Immature natural killer cell (primary cell): ENCODE measurements around the gene MT1B. TPM values are rescaled to one million over a fixed set of nuclear protein-coding genes. Genes with fewer than 3 reads are reported as not detected.

Experiments
- DNase-seq, 3 donors: peaks; one replicate each; pipeline ENCODE4 v3.0.0; 2022; ENCODE audit warnings: mixed read lengths in 1 of 3
- H3K27ac Mint-ChIP-seq, 6 donors: one replicate each; pipeline ENCODE4 v1.8.0; 2020; ENCODE audit warnings: mixed read lengths in 6 of 6, mild to moderate bottlenecking in 5 of 6, inconsistent platforms in 4 of 6, moderate library complexity in 3 of 6
- H3K27me3 Mint-ChIP-seq, 3 donors: one replicate each; pipeline ENCODE4 v1.8.0; 2020 to 2021; ENCODE audit warnings: low read depth in 3 of 3, mild to moderate bottlenecking in 3 of 3, mixed read lengths in 3 of 3, moderate library complexity in 3 of 3, inconsistent platforms in 1 of 3
- H3K36me3 Mint-ChIP-seq, 3 donors: one replicate each; pipeline ENCODE4 v1.8.0; 2020; ENCODE audit warnings: mixed read lengths in 3 of 3, inconsistent platforms in 2 of 3, mild to moderate bottlenecking in 2 of 3
- H3K4me1 Mint-ChIP-seq, 2 donors: one replicate each; pipeline ENCODE4 v1.8.0; 2020; ENCODE audit warnings: inconsistent platforms in 2 of 2, mild to moderate bottlenecking in 2 of 2, mixed read lengths in 2 of 2, moderate library complexity in 1 of 2
- H3K4me3 Mint-ChIP-seq, 5 donors: one replicate each; pipeline ENCODE4 v1.8.0; 2020; ENCODE audit warnings: mild to moderate bottlenecking in 5 of 5, mixed read lengths in 5 of 5, inconsistent platforms in 3 of 5, moderate library complexity in 3 of 5
- H3K9me3 Mint-ChIP-seq, 6 donors: one replicate each; pipeline ENCODE4 v1.8.0; 2020; ENCODE audit warnings: mild to moderate bottlenecking in 6 of 6, mixed read lengths in 6 of 6, inconsistent platforms in 4 of 6, moderate library complexity in 3 of 6
- polyA plus RNA-seq, 3 donors: library from polyadenylated mRNA; unstranded; fragments of 300-500 nt; fragmentation: Illumina TruSeq; gene quantifications; one replicate each; pipeline ENCODE4 v1.2.3, GENCODE V29; 2021

Gene MT1B
- polyA plus RNA-seq, 3 donors from 2014 or later = not detected

GRCh38 chr16:56635441-56635967, 16.2 kb upstream of the MT1B start:
- H3K9me3 Mint-ChIP-seq = no peaks in the 10 kb centered on the region

GRCh38 chr16:56636616-56637413, 14.9 kb upstream of the MT1B start:
- no peak for DNase-seq
- no peaks in the 10 kb centered on the region for H3K36me3 Mint-ChIP-seq
- peaks cover 21 to 28% (median 24%) of the 10 kb centered on the region in 3 donors for H3K27me3 Mint-ChIP-seq
- H3K9me3 Mint-ChIP-seq = no peaks in the 10 kb centered on the region
- peaks cover 2 to 20% of the 10 kb centered on the region in 2 donors for H3K4me1 Mint-ChIP-seq
- no peak overlapping the region for H3K4me3 Mint-ChIP-seq
- H3K27ac Mint-ChIP-seq = no peak overlapping the region

More at GRCh38 chr16:56635441-56635967, 16.2 kb upstream of the MT1B start:
- peaks cover 23 to 36% (median 24%) of the 10 kb centered on the region in 3 donors for H3K27me3 Mint-ChIP-seq
- H3K27ac Mint-ChIP-seq = no peak overlapping the region
- H3K4me1 Mint-ChIP-seq = peaks cover 6 to 25% of the 10 kb centered on the region in 2 donors
- no peaks in the 10 kb centered on the region for H3K36me3 Mint-ChIP-seq
- no peak for DNase-seq
- no peak overlapping the region for H3K4me3 Mint-ChIP-seq

GRCh38 chr16:56637814-56638750, 13.6 kb upstream of the MT1B start, which contains the start of gene MT1A:
Gene MT1A (plus strand): TSS chr16:56638666. CDS start chr16:56638739, 73 bp downstream.
- Mint-ChIP-seq H3K36me3 (no peaks in the 10 kb centered on the region), H3K27ac (no peak within 1 kb of the TSS), H3K9me3 (no peaks in the 10 kb centered on the region), H3K4me3 (peak within 1 kb of the TSS in 2 of 5 donors; percentile 33 to 42), H3K27me3 (peaks cover 19 to 30% (median 20%) of the 10 kb centered on the region in 3 donors), H3K4me1 (peaks cover 9 to 20% of the 10 kb centered on the region in 2 donors)
- DNase-seq = no peak

- Mint-ChIP-seq H3K27me3 (peaks cover 15 to 23% (median 17%) of the 10 kb centered on the region in 3 donors), H3K9me3 (no peaks in the 10 kb centered on the region), H3K4me1 (peaks cover 17 to 30% of the 10 kb centered on the region in 2 donors), H3K27ac (no peak overlapping the region), H3K4me3 (peak overlapping the region in 1 of 5 donors; percentile 33), H3K36me3 (no peaks in the 10 kb centered on the region)
- DNase-seq = no peak
Observed at GRCh38 chr16:56639045-56639444, 12.6 kb upstream of the MT1B start.

- peaks cover 20 to 28% of the 10 kb centered on the region in 2 donors for H3K4me1 Mint-ChIP-seq
- no peaks in the 10 kb centered on the region for H3K36me3 Mint-ChIP-seq
- DNase-seq = no peak
- no peak overlapping the region for H3K4me3 Mint-ChIP-seq
- H3K9me3 Mint-ChIP-seq = no peaks in the 10 kb centered on the region
- H3K27me3 Mint-ChIP-seq = peaks cover 13 to 19% (median 18%) of the 10 kb centered on the region in 3 donors
- no peak overlapping the region for H3K27ac Mint-ChIP-seq
Observed at GRCh38 chr16:56640076-56640475, 11.6 kb upstream of the MT1B start.

GRCh38 chr16:56641166-56641565, 10.5 kb upstream of the MT1B start:
- H3K9me3 Mint-ChIP-seq = no peaks in the 10 kb centered on the region

GRCh38 chr16:56643080-56643778, 8.5 kb upstream of the MT1B start:
- Mint-ChIP-seq H3K36me3 (no peaks in the 10 kb centered on the region), H3K27me3 (peaks cover 6 to 19% (median 10%) of the 10 kb centered on the region in 3 donors), H3K9me3 (no peaks in the 10 kb centered on the region)

More at GRCh38 chr16:56641166-56641565, 10.5 kb upstream of the MT1B start:
- Mint-ChIP-seq H3K27me3 (peaks cover 10 to 19% (median 13%) of the 10 kb centered on the region in 3 donors), H3K4me3 (no peak overlapping the region), H3K36me3 (no peaks in the 10 kb centered on the region), H3K27ac (no peak overlapping the region), H3K4me1 (peaks cover 20 to 27% of the 10 kb centered on the region in 2 donors)
- no peak for DNase-seq

GRCh38 chr16:56643833-56644232, 7.9 kb upstream of the MT1B start:
- Mint-ChIP-seq H3K4me3 (peak overlapping the region; percentile 64 to 82 (median 77)), H3K4me1 (peaks cover 19 to 20% of the 10 kb centered on the region in 2 donors), H3K27me3 (peaks cover 6 to 16% (median 10%) of the 10 kb centered on the region in 3 donors), H3K9me3 (no peaks in the 10 kb centered on the region), H3K36me3 (no peaks in the 10 kb centered on the region), H3K27ac (peak overlapping the region in 4 of 6 donors; percentile 1 to 55 (median 42))
- no peak for DNase-seq

More at GRCh38 chr16:56643080-56643778, 8.5 kb upstream of the MT1B start:
- Mint-ChIP-seq H3K4me1 (peaks cover 20 to 21% of the 10 kb centered on the region in 2 donors), H3K27ac (peak overlapping the region in 5 of 6 donors; percentile 1 to 65 (median 37)), H3K4me3 (peak overlapping the region; percentile 64 to 82 (median 77))
- DNase-seq = peak; percentile 55 to 71 (median 69)

- no peak for DNase-seq
- H3K27me3 Mint-ChIP-seq = peaks cover 5 to 12% (median 6%) of the 10 kb centered on the region in 3 donors
- no peaks in the 10 kb centered on the region for H3K9me3 Mint-ChIP-seq
- H3K4me1 Mint-ChIP-seq = peaks cover 19 to 20% of the 10 kb centered on the region in 2 donors
- no peaks in the 10 kb centered on the region for H3K36me3 Mint-ChIP-seq
- no peak overlapping the region for H3K4me3 Mint-ChIP-seq
- no peak overlapping the region for H3K27ac Mint-ChIP-seq
Observed at GRCh38 chr16:56645311-56645710, 6.4 kb upstream of the MT1B start.

- Mint-ChIP-seq H3K4me1 (peaks cover 19 to 20% of the 10 kb centered on the region in 2 donors), H3K27me3 (peaks cover 5 to 12% (median 6%) of the 10 kb centered on the region in 3 donors), H3K9me3 (no peaks in the 10 kb centered on the region), H3K36me3 (no peaks in the 10 kb centered on the region), H3K4me3 (no peak overlapping the region), H3K27ac (no peak overlapping the region)
- DNase-seq = no peak
Observed at GRCh38 chr16:56645838-56646237, 5.8 kb upstream of the MT1B start.

- Mint-ChIP-seq H3K4me1 (peaks cover 14% of the 10 kb centered on the region in 2 donors), H3K27me3 (peaks cover 3 to 12% (median 6%) of the 10 kb centered on the region in 3 donors), H3K36me3 (no peaks in the 10 kb centered on the region), H3K9me3 (no peaks in the 10 kb centered on the region), H3K4me3 (no peak overlapping the region), H3K27ac (no peak overlapping the region)
- no peak for DNase-seq
Observed at GRCh38 chr16:56647641-56648431, 3.9 kb upstream of the MT1B start.

GRCh38 chr16:56649271-56649670, 2.4 kb upstream of the MT1B start:
- no peaks in the 10 kb centered on the region for H3K36me3 Mint-ChIP-seq
- H3K4me1 Mint-ChIP-seq = peaks cover under 1% of the 10 kb centered on the region in 2 donors
- no peak for DNase-seq
- no peak overlapping the region for H3K4me3 Mint-ChIP-seq
- H3K27ac Mint-ChIP-seq = no peak overlapping the region
- H3K9me3 Mint-ChIP-seq = no peaks in the 10 kb centered on the region
- H3K27me3 Mint-ChIP-seq = peaks cover 3 to 10% (median 5%) of the 10 kb centered on the region in 3 donors
